ENCODE data around the gene KRTAP10-9.
"Not testable (repeated sequence)": the region's sequence is repeated elsewhere in the genome, so short reads cannot be mapped to it uniquely, and the experiment has no call there.

The KRTAP10-9 gene

GRCh38 chr21:44626673-44627143 is at the start of gene KRTAP10-9:
TSS of gene KRTAP10-9 (plus strand) at chr21:44627093. CDS start at chr21:44627172, 79 bp downstream.
- DNase-seq, result no peak

GRCh38 chr21:44578371-44579055 is 48.4 kb upstream of the KRTAP10-9 start:
- DNase-seq, result no peak

GRCh38 chr21:44579056-44579832 is 47.6 kb upstream of the KRTAP10-9 start:
- no peak for DNase-seq

- no peak for DNase-seq
Observed at GRCh38 chr21:44579833-44580144, 47.1 kb upstream of the KRTAP10-9 start.

GRCh38 chr21:44580231-44580821 is 46.6 kb upstream of the KRTAP10-9 start, which contains the start of gene KRTAP10-5:
TSS of gene KRTAP10-5 (minus strand) at chr21:44580604. CDS start at chr21:44580578, 26 bp downstream.
- not testable (repeated sequence) for DNase-seq

- no peak for DNase-seq
Observed at GRCh38 chr21:44581158-44581557, 45.7 kb upstream of the KRTAP10-9 start.

GRCh38 chr21:44582055-44582454 is 44.8 kb upstream of the KRTAP10-9 start:
- DNase-seq, result peak; percentile 14 to 32

GRCh38 chr21:44583089-44583799 is 43.6 kb upstream of the KRTAP10-9 start:
- DNase-seq, result no peak

- no peak for DNase-seq
Observed at GRCh38 chr21:44583800-44584147, 43.1 kb upstream of the KRTAP10-9 start.

- no peak for DNase-seq
Observed at GRCh38 chr21:44585892-44586291, 41.0 kb upstream of the KRTAP10-9 start.

- DNase-seq, result no peak
Observed at GRCh38 chr21:44589094-44589493, 37.8 kb upstream of the KRTAP10-9 start.

GRCh38 chr21:44589586-44590305 is 37.1 kb upstream of the KRTAP10-9 start:
- DNase-seq, result no peak

- no peak for DNase-seq
Observed at GRCh38 chr21:44590311-44590721, 36.6 kb upstream of the KRTAP10-9 start.

GRCh38 chr21:44590897-44591800 is 35.7 kb upstream of the KRTAP10-9 start:
- DNase-seq, result not testable (repeated sequence)

- not testable (repeated sequence) for DNase-seq
Observed at GRCh38 chr21:44591801-44592130, 35.1 kb upstream of the KRTAP10-9 start.

- no peak for DNase-seq
Observed at GRCh38 chr21:44592446-44593311, 34.2 kb upstream of the KRTAP10-9 start, which contains the start of gene KRTAP10-6. TSS of gene KRTAP10-6 (minus strand) at chr21:44592505. CDS start at chr21:44592484, 21 bp downstream.

GRCh38 chr21:44593598-44594405 is 33.1 kb upstream of the KRTAP10-9 start:
- DNase-seq, result no peak

- no peak for DNase-seq
Observed at GRCh38 chr21:44594406-44594916, 32.4 kb upstream of the KRTAP10-9 start.

GRCh38 chr21:44595524-44595923 is 31.4 kb upstream of the KRTAP10-9 start:
- DNase-seq, result no peak
